Measurements from ENCODE around the gene GRHL1. TPM values are rescaled to one million over a fixed set of nuclear protein-coding genes. Genes with fewer than 3 reads are reported as not detected.

Gene GRHL1
- total and polyA plus RNA-seq, 9 of the 15 experiments (the other 6 are each of a cell fraction or from before 2014, with no cell fraction given) = 1.7 to 6.1 (median 4.7) TPM

DNA sequence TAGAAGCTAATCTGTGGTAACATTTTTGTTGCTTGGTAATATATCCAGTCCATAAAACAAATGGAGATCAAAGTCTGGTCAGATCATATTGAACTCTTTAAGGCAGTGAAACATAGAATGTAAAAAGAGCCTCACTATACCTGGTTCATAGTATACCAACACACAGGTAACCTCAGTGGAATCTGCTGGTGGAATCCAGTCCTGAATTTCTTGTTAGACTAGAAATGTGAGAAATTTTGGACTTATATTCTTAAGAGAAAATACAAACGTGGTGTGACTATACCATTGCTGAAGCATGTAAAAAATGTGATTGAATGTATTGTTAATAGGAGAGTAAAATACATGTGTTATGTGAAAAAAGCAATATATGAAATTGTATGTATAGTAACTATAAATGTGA is 46.1 kb upstream of the GRHL1 start (continued):
- TF ChIP-seq, protein P1, sequence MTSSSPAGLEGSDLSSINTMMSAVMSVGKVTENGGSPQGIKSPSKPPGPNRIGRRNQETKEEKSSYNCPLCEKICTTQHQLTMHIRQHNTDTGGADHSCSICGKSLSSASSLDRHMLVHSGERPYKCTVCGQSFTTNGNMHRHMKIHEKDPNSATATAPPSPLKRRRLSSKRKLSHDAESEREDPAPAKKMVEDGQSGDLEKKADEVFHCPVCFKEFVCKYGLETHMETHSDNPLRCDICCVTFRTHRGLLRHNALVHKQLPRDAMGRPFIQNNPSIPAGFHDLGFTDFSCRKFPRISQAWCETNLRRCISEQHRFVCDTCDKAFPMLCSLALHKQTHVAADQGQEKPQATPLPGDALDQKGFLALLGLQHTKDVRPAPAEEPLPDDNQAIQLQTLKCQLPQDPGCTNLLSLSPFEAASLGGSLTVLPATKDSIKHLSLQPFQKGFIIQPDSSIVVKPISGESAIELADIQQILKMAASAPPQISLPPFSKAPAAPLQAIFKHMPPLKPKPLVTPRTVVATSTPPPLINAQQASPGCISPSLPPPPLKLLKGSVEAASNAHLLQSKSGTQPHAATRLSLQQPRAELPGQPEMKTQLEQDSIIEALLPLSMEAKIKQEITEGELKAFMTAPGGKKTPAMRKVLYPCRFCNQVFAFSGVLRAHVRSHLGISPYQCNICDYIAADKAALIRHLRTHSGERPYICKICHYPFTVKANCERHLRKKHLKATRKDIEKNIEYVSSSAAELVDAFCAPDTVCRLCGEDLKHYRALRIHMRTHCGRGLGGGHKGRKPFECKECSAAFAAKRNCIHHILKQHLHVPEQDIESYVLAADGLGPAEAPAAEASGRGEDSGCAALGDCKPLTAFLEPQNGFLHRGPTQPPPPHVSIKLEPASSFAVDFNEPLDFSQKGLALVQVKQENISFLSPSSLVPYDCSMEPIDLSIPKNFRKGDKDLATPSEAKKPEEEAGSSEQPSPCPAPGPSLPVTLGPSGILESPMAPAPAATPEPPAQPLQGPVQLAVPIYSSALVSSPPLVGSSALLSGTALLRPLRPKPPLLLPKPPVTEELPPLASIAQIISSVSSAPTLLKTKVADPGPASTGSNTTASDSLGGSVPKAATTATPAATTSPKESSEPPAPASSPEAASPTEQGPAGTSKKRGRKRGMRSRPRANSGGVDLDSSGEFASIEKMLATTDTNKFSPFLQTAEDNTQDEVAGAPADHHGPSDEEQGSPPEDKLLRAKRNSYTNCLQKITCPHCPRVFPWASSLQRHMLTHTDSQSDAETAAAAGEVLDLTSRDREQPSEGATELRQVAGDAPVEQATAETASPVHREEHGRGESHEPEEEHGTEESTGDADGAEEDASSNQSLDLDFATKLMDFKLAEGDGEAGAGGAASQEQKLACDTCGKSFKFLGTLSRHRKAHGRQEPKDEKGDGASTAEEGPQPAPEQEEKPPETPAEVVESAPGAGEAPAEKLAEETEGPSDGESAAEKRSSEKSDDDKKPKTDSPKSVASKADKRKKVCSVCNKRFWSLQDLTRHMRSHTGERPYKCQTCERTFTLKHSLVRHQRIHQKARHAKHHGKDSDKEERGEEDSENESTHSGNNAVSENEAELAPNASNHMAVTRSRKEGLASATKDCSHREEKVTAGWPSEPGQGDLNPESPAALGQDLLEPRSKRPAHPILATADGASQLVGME (CRISPR knock-in tag; IDR thresholded peaks at IDR 0.05) = no peak
- TF ChIP-seq, protein P2, sequence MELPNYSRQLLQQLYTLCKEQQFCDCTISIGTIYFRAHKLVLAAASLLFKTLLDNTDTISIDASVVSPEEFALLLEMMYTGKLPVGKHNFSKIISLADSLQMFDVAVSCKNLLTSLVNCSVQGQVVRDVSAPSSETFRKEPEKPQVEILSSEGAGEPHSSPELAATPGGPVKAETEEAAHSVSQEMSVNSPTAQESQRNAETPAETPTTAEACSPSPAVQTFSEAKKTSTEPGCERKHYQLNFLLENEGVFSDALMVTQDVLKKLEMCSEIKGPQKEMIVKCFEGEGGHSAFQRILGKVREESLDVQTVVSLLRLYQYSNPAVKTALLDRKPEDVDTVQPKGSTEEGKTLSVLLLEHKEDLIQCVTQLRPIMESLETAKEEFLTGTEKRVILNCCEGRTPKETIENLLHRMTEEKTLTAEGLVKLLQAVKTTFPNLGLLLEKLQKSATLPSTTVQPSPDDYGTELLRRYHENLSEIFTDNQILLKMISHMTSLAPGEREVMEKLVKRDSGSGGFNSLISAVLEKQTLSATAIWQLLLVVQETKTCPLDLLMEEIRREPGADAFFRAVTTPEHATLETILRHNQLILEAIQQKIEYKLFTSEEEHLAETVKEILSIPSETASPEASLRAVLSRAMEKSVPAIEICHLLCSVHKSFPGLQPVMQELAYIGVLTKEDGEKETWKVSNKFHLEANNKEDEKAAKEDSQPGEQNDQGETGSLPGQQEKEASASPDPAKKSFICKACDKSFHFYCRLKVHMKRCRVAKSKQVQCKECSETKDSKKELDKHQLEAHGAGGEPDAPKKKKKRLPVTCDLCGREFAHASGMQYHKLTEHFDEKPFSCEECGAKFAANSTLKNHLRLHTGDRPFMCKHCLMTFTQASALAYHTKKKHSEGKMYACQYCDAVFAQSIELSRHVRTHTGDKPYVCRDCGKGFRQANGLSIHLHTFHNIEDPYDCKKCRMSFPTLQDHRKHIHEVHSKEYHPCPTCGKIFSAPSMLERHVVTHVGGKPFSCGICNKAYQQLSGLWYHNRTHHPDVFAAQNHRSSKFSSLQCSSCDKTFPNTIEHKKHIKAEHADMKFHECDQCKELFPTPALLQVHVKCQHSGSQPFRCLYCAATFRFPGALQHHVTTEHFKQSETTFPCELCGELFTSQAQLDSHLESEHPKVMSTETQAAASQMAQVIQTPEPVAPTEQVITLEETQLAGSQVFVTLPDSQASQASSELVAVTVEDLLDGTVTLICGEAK (IDR thresholded peaks at IDR 0.05) = no peak
- TF ChIP-seq, protein P2 (CRISPR knock-in tag; IDR thresholded peaks at IDR 0.05) = no peak
- no peak for TF ChIP-seq OTX1 (CRISPR knock-in tag; IDR thresholded peaks at IDR 0.05)
- no peak for TF ChIP-seq TAL1 (IDR thresholded peaks at IDR 0.05)
- TF ChIP-seq, protein P3, sequence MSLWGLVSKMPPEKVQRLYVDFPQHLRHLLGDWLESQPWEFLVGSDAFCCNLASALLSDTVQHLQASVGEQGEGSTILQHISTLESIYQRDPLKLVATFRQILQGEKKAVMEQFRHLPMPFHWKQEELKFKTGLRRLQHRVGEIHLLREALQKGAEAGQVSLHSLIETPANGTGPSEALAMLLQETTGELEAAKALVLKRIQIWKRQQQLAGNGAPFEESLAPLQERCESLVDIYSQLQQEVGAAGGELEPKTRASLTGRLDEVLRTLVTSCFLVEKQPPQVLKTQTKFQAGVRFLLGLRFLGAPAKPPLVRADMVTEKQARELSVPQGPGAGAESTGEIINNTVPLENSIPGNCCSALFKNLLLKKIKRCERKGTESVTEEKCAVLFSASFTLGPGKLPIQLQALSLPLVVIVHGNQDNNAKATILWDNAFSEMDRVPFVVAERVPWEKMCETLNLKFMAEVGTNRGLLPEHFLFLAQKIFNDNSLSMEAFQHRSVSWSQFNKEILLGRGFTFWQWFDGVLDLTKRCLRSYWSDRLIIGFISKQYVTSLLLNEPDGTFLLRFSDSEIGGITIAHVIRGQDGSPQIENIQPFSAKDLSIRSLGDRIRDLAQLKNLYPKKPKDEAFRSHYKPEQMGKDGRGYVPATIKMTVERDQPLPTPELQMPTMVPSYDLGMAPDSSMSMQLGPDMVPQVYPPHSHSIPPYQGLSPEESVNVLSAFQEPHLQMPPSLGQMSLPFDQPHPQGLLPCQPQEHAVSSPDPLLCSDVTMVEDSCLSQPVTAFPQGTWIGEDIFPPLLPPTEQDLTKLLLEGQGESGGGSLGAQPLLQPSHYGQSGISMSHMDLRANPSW (CRISPR knock-in tag; IDR thresholded peaks at IDR 0.05) = no peak
- TF ChIP-seq HEY1 (CRISPR knock-in tag; IDR thresholded peaks at IDR 0.05; ENCODE audit: borderline replicate concordance) = no peak

All from K562 (cell line).